Measurements from ENCODE around the gene PLEKHA7. TPM values are rescaled to one million over a fixed set of nuclear protein-coding genes. Genes with fewer than 3 reads are reported as not detected.

Gene PLEKHA7
- total and polyA plus RNA-seq, 2 experiments from 2014 or later, result 40.8 to 167 TPM

DNA sequence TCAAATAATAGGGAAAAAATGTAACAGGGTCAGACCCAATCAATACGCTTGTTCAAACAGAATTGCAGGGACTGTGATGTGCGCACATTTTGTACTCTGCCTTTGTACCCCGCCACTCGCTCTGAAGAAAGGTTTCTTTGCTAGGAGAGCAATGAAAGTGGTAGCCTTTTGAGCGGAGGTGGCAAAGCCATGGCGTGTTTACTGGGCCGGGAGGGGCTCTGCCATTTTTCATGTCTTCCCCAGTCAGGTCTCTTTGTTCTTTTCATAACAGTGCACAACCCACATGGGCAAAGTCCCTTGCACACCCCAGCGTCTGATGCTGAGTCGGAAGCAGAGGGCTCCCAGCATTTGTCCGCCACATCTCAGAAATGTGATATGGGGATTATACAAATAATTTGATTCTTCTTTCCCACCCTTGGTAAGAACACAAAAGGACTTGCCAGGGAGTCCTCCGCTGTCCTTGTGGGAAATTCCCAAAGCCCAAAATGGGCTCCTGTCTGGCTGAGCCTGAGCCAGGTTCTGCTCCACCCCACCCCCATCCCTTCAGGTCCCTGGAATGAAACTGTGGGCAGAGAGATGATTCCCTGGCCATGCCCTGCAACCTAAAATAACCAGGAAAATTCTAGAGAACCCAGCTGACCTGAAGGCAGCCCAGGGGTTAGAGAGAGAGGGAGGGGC, 239.1 kb downstream of the PLEKHA7 start:
- TF ChIP-seq, protein P1, sequence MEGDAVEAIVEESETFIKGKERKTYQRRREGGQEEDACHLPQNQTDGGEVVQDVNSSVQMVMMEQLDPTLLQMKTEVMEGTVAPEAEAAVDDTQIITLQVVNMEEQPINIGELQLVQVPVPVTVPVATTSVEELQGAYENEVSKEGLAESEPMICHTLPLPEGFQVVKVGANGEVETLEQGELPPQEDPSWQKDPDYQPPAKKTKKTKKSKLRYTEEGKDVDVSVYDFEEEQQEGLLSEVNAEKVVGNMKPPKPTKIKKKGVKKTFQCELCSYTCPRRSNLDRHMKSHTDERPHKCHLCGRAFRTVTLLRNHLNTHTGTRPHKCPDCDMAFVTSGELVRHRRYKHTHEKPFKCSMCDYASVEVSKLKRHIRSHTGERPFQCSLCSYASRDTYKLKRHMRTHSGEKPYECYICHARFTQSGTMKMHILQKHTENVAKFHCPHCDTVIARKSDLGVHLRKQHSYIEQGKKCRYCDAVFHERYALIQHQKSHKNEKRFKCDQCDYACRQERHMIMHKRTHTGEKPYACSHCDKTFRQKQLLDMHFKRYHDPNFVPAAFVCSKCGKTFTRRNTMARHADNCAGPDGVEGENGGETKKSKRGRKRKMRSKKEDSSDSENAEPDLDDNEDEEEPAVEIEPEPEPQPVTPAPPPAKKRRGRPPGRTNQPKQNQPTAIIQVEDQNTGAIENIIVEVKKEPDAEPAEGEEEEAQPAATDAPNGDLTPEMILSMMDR (IDR thresholded peaks at IDR 0.05; ENCODE audit: low read depth, low read length), result no peak
- DNase-seq (ENCODE audit: low read depth in 1 of 2, low spot score in 1 of 2), result no peak
- Histone ChIP-seq H3K27ac (no peak overlapping the region), H3K9me3 (ENCODE audit: low read depth) (no peaks in the 10 kb centered on the region), H3K27me3 (no peaks in the 10 kb centered on the region), H3K4me3 (no peak overlapping the region), H3K4me1 (ENCODE audit: low read depth) (no peaks in the 10 kb centered on the region), H3K36me3 (peaks cover 12% of the 10 kb centered on the region)

DNA sequence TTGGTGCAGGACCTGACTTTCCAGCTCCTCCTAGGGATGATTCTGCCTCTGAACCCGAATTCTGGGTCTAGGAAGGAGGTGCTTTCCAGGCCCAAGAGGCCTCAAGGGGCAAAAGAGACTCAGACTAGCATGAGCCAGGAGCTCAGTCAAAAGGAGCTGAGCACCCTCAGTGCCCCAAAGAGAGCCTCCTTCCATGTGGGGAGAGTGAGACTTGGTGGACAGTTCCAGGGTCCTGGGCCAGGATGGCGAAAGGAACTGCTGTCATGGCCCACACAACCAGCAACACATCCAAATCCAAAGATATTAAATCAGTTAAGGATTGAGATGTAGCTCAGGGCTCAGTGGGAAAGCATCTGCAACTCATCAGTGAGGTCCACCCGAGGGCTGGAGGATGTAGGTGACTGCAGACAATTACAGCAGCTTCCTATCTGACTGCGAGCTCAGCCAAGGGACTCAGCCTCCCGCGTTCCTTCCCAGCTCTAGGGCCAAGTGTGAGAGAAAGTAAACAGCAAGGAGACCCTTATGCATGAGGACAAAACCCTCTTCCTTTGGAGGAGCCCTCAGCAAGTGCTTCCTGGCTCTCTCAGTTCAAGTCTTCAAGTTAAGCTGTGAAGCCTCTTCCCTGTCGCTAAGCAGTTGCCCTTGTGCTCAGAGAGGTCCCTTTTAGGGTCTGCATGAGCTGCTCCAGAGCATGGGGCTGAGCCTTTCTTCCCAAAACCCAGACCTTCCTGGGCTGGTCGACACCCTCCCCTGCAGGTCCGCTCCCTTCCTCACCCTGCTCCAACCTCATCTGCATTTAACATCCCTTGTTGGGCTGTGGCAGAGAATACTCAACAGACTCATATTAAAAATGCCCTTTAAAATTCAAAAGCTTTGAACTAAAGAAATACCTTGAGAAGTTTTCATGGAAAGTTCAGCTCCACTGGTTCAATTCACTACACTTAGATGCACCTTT, 240.0 kb downstream of the PLEKHA7 start:
- Histone ChIP-seq H3K9me3 (ENCODE audit: low read depth) (no peaks in the 10 kb centered on the region), H3K4me1 (ENCODE audit: low read depth) (no peaks in the 10 kb centered on the region), H3K27me3 (no peaks in the 10 kb centered on the region), H3K27ac (no peak overlapping the region), H3K36me3 (peaks cover 12% of the 10 kb centered on the region), H3K4me3 (no peak overlapping the region)
- no peak for DNase-seq (ENCODE audit: low read depth in 1 of 2, low spot score in 1 of 2)
- TF ChIP-seq, protein P1 (IDR thresholded peaks at IDR 0.05; ENCODE audit: low read depth, low read length), result no peak

DNA sequence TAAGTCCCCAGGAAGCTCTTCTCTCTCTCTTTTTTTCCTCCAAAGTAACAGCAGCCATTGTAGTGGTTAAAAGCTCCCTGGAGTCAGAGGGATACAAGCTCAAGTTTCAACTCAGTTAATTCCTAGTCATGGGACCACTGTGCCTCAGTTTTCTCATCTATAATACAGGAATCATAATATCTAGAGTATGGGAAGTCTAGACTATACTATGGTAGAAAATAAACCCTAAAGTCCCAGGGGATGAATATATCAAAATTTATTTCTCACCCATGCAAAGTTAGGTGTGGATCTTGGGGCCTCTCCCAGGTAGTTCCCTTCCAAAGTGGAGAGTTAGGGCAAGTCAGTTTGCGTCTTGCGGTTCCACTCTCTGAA, 242.1 kb downstream of the PLEKHA7 start:
- no peak for DNase-seq (ENCODE audit: low read depth in 1 of 2, low spot score in 1 of 2)
- no peak overlapping the region for H3K4me3 ChIP-seq
- H3K27ac ChIP-seq, result no peak overlapping the region
- no peaks in the 10 kb centered on the region for H3K4me1 ChIP-seq (ENCODE audit: low read depth)
- peaks cover 1% of the 10 kb centered on the region for H3K36me3 ChIP-seq
- no peaks in the 10 kb centered on the region for H3K9me3 ChIP-seq (ENCODE audit: low read depth)
- H3K27me3 ChIP-seq, result no peaks in the 10 kb centered on the region
- TF ChIP-seq, protein P1 (IDR thresholded peaks at IDR 0.05; ENCODE audit: low read depth, low read length), result no peak

DNA sequence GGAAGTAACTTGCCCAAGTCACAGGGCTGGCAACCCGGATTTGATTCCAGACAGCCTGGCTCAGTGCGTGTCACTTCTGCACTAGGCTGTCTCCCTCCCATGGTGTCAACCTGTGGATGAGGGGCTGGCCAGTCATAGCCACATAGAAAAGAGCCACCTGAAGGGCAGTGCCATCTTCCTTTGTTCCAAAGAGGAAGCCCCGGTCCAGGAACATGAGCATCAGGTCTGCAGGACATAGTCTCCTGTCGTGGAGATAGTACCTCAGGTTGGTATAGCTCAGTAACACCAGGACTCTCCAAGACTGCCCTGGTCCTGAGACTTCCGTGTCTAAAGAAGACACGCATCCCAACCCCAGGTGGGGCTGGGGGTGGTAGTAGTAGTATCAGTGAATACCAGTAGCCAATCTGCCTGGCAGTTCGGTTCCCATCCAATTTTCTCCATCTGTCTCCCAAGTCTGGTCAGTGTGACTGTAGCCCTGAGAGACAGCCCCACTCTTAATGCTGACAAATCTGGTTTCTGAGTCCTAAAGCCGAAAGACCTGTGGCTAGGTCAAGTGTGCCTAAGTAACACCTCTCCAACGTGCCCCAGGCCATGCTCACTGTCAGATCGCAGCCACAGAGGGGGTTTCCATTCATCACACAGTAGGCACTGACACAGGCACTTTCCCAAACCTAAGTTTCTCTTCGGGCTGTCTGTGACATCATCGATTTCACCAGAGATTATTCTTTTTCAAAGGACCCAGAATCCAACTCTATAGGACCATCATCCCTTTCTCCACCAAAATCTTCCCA, 242.7 kb downstream of the PLEKHA7 start:
- no peaks in the 10 kb centered on the region for H3K36me3 ChIP-seq
- H3K27ac ChIP-seq, result no peak overlapping the region
- no peak overlapping the region for H3K4me3 ChIP-seq
- H3K27me3 ChIP-seq, result no peaks in the 10 kb centered on the region
- DNase-seq (ENCODE audit: low read depth in 1 of 2, low spot score in 1 of 2), result no peak
- H3K4me1 ChIP-seq (ENCODE audit: low read depth), result no peaks in the 10 kb centered on the region
- no peaks in the 10 kb centered on the region for H3K9me3 ChIP-seq (ENCODE audit: low read depth)
- TF ChIP-seq, protein P1 (IDR thresholded peaks at IDR 0.05; ENCODE audit: low read depth, low read length), result no peak

DNA sequence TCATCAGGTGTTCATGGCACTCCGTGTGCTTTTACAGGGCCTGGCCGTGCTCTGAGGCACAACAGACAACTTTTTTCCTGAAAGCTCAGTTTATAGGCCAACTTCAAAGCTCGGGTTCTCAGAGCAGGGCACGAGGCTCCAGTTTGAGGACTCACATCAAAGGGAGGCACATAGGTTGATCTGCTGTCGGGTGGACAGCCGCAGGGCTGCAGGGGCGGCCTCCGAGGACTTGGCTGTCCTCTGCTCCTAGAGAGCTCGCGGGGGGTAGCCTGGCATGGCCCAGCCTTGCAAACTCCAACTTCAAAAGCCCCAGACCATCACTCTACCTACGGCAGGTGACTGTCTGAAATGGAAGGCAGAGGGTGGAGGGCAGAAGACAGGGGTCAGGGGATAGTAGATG, 244.2 kb downstream of the PLEKHA7 start:
- Histone ChIP-seq H3K27me3 (no peaks in the 10 kb centered on the region), H3K4me3 (no peak overlapping the region), H3K4me1 (ENCODE audit: low read depth) (no peaks in the 10 kb centered on the region), H3K9me3 (ENCODE audit: low read depth) (no peaks in the 10 kb centered on the region), H3K36me3 (no peaks in the 10 kb centered on the region), H3K27ac (no peak overlapping the region)
- TF ChIP-seq, protein P1 (IDR thresholded peaks at IDR 0.05; ENCODE audit: low read depth, low read length), result no peak
- DNase-seq (ENCODE audit: low read depth in 1 of 2, low spot score in 1 of 2), result no peak

Data from cardiac muscle cell (in vitro differentiated cells and primary cell).